HT-29 (cell line): ENCODE measurements around the gene MYF6. TPM values are rescaled to one million over a fixed set of nuclear protein-coding genes. Genes with fewer than 3 reads are reported as not detected.

Source experiments
- DNase-seq: peaks from one replicate; pipeline ENCODE4 v3.0.0-alpha.2; 2015; ENCODE audit warnings: low spot score
- total RNA-seq: library from RNA; depleted of rRNA; stranded (reverse); fragments of >200 nt; shearing (Covaris generic); gene quantifications from 2 replicates; pipeline ENCODE4 v1.2.3, GENCODE V29; 2014; rRNA removed

MYF6 gene
- total RNA-seq, 1 experiment from 2014 or later = not detected

DNA sequence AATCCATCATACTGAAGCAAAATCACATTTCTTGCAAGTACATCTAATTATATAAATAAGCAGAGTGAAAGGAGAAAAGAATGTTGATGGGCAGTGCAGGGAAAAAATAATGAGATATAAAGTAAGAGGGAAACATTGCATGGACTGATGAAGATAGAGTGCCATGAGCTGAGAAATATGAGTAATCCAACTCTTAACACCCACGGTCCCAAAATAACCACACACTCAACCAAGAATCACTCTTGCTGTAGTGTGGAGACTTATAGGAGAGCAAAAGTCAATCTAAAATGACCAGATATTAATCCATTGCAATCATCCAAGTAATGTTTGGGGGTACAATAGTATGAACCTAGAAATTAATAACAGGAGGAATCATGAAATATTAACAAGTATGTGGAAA is 49.4 kb downstream of the MYF6 start:
- DNase-seq = no peak

Other genes with a start within 250 kb of the MYF6 start
- not detected in 2 replicates for gene MYF5, start 9.3 kb downstream of the MYF6 start, total RNA-seq
- gene LIN7A, start 230.3 kb downstream of the MYF6 start, total RNA-seq = not detected in 2 replicates